ENCODE data around the gene MALRD1. TPM values are rescaled to one million over a fixed set of nuclear protein-coding genes. Genes with fewer than 3 reads are reported as not detected.
"Not testable (repeated sequence)": the region's sequence is repeated elsewhere in the genome, so short reads cannot be mapped to it uniquely, and the experiment has no call there.

MALRD1 gene
- total RNA-seq, 1 donor from 2014 or later: not detected

DNA sequence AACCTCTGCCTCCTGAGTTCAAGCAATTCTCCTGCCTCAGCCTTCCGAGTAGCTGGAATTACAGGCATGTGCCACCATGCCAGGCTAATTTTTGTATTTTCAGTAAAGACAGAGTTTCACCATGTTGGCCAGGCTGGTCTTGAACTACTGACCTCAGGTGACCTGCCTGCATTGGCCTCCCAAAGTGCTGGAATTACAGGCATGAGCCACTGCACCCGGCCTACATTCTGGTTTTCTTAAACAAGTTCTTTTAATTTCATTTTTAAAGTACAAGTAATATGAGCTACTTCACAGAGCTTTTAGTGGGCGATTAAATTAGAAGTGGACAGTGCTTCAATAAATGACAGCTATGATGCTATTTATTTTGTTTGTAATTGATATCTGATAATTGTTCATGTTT, 721.2 kb downstream of the MALRD1 start:
- not testable (repeated sequence) for DNase-seq (ENCODE audit: low read depth)

DNA sequence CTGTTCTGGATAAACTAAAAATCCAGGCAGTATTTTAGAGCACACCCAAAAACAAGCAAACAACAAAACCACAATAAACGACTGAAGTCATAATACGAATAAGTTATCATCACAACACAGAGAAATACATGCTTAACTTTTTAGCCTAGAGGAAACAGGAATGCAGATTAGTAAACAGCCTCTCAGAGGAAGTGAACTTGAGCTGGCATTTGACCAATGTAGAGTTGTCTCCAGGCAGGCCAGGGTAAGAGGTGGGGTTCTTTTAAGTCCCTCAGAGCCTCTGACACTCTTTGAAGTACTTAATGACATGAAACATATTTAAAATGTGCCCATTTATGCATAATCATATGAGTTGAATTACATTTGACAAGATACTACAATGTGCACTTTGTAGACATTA, 724.4 kb downstream of the MALRD1 start:
- DNase-seq (ENCODE audit: low read depth): no peak

DNA sequence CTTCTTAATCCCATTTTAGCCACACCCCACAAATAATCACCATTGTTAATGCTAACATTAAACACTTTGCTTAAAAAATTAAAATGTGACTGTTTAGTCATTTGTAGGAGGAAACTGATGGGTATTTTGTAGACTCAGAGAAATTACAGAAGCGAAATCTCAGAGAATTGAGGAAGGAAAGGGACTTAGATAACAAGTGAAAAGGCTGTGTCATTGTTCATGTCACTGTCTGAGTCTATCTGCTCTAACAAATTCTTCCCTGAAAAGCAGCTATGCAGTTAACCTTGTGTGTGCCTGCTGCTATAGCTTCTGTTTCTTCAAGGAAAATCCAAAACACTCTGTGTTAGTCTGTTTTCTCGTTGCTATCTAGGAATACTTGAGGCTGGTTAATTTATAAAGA, 726.7 kb downstream of the MALRD1 start:
- DNase-seq (ENCODE audit: low read depth): no peak

DNA sequence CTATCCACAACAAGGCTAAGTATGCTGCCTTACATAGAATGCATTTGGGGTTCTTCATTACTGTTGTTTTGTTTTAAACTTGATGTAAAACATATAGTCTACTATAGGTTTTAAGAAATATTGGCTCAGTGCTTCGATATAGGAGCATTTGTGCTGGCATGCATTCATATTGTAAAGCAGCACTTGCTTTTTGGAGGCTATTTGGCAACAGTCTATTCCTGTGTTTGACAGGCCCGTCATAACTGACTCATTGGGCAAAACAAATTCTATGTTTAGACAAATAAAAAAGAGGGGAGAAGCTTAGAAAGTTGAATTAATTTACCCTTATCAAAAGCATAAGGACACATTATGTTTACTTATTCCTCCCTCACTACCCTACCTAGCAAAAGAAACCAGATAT, 729.2 kb downstream of the MALRD1 start:
- DNase-seq (ENCODE audit: low read depth): no peak

DNA sequence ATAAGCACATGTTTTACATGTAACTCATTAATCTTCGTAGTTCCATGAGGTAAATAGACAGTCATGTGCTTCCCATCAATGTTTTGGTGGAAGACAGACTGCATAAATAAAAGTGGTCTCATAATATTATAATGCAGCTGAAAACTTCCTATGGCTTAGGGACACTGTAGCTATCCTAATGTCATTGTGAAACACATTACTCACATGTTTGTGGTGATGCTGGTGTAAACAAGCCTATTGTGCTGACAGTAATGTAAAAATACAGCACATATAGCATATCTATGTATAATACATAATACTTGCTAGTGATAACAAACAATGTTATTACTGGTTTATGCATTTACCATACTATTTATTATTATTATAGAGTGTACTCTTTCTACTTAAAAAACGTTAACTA, 730.4 kb downstream of the MALRD1 start:
- no peak for DNase-seq (ENCODE audit: low read depth)

DNA sequence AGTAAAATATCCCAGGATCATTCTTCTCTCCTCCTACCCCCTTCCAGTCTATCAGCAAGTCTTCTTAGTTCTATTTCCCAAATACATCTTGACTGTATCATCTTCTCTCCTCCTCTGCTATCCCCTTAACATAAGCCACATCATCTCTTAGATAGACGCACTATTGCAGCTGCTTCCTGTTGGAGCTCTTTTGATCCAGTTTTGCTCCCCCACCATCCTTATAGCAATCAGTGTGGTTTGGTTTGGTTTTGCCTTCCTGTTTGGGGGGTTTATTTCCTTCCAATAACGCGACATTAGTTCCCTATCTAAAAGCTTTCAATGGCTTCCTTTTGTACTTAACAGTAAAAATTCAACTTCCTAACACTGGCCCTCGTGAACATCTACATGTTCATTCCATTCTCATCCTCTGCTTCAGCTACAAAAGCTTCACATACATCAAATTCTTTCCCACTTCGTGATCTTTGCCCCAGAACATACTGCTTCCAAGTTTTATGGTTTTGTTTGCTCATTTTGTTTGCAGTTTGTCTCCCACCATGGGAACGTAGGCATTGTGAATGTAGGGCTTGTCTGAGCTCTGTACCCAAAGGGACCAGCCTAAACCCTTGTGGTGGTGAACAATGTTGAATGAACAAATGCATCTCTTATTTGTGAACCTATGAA, 734.0 kb downstream of the MALRD1 start:
- DNase-seq (ENCODE audit: low read depth): no peak

DNA sequence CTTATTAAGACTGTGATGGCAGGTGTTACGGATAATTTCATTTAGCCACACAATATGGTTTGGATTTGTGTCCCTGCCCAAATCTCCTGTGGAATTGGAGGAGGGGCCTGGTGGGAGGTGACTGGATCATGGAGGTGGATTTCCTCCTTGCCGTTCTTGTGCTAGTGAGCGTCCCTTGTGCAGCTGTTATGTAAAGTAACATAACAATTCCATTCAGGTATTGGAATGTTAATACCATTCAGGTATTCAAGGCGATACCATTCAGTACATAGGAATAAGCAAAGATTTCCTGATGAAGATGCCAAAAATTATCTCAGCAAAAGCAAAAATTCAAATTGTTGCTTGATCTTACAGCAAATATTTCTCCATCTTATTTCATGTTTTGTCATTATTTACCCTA, 735.1 kb downstream of the MALRD1 start:
- no peak for DNase-seq (ENCODE audit: low read depth)

Data from myocyte (in vitro differentiated cells).